Fibroblast of skin of abdomen (primary cell): Measurements from ENCODE around the gene GPR55. TPM values are rescaled to one million over a fixed set of nuclear protein-coding genes. Genes with fewer than 3 reads are reported as not detected.
"Not testable (repeated sequence)": the region's sequence is repeated elsewhere in the genome, so short reads cannot be mapped to it uniquely, and the experiment has no call there.

ENCODE experiments used
- DNase-seq: peaks from one replicate; pipeline ENCODE4 v3.0.0-alpha.2; 2013
- polyA plus RNA-seq, 2 experiments: library from polyadenylated mRNA; unstranded; fragments of 120-200 nt; gene quantifications; one replicate each; pipeline ENCODE4 v1.2.1, GENCODE V29; 2013; ENCODE audit not compliant: insufficient read length in 2 of 2

Gene GPR55
- not detected for polyA plus RNA-seq (2013, experiment 1 of 2; ENCODE audit: insufficient read length)
- not detected for polyA plus RNA-seq (2013, experiment 2 of 2; ENCODE audit: insufficient read length)

GRCh38 chr2:230924470-230925341, at the start of gene GPR55:
Gene GPR55 (minus strand): TSS chr2:230925242. CDS start chr2:230910962, 14,280 bp downstream.
- DNase-seq: no peak

- DNase-seq: peak; percentile 43
These were observed 49.3 kb upstream of the GPR55 start for GRCh38 chr2:230974096-230974913.

DNA sequence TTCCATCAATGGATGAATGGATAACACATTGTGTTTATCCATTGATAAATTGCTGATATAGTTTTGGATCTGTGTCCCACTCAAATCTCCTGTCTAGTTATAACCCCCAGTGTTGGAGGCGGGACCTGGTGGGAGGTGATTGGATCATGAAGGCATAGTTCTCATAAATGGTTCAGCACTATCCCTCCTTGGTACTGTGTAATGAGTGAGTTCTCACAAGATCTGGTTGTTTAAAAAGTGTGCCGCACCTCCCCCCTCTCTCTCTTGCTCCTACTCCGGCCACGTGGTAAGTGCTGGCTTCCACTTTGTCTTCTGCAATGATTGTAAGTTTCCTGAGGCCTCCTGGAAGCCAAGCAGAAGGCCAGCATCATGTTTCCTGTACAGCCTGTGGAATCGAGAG, 47.0 kb upstream of the GPR55 start:
- DNase-seq: no peak

DNA sequence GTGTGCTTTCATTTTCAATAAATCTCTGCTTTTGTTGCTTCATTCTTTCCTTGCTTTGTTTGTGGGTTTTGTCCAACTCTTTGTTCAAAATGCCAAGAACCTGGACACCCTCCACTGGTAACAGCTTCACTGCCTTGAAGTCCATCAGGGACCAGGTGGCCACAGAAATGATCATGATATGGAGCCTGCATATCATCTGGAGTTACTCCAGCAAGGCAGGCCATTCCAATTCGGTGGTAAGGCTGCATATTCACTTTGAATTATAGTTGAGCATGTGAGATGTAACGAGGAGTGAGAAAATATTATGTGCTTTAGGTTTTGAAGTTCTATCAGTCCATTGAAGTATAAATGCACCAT, 44.6 kb upstream of the GPR55 start:
- DNase-seq: no peak

DNA sequence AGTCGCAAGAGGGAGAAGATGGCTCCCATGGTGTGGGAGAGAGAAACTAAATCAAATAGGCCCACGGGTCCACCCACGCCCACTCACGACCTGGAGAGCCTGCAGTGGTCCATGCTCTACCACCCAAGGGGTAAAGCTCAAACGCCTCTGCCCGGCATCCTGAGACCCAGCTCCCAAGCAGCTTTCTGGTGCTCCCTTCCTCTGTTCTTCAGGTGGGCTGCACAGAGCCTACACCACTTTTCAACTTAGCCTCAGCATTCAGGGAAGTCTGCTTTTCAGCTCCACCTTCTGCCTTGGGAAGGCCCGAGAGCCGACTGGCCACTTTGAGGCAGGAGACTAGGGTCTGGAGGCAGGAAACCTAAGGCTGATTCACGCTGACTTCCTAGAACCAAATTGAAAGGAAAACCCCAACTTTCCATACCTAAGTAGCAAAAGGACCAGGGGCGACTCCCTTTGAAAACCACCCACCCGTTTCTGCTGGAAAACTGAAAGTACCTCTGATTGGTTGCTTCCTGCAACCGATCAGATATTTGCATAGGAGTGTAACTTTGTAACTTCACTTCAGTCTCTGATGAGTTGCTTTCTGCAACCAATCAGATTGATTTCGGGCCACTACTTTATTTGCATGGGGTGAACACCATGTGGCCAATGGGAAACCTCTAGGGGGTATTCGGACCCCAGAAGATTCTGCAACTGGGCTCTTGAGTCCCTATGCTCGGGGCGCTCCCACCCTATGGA, 44.0 kb upstream of the GPR55 start:
- DNase-seq: no peak

DNA sequence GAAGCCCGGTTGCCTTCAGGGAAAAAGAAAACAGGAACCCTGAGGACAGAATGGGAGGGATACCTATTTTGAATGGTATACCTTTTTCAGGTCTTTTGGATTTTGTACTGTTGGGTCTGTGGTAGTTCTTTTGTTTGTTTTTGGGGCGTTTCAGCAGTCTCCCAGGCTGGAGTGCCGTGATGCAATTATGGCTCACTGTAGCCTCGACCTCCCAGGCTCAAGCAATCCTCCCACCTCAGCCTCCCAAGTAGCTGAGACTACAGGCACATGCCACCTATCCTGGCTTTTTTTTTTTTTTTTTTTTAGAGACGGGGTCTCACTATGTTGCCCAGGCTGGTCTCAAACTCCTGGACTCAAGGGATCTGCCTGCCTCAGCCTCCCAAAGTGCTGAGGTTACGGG, 43.3 kb upstream of the GPR55 start:
- not testable (repeated sequence) for DNase-seq

DNA sequence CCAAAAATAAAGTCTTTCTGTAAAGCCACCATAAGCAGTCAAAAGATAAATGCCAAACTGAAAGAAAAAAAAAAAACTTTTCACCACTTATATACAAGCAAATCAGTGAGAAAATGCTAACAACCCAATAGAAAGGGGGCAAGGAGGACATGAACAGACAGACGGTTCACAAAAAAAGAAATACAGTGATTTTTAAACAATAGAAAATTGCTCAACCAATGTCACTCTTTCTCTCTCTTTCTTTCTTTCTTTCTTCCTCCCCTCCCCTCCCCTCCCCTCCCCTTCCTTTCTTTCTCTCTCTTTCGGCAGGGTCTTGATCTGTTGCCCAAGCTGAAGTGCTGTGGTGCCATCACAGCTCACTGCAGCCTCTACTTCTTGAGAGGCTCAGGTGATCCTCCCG, 42.1 kb upstream of the GPR55 start:
- DNase-seq: no peak

- no peak for DNase-seq
These were observed 39.2 kb upstream of the GPR55 start for GRCh38 chr2:230964136-230964730.

GRCh38 chr2:230961091-230961491, 36.0 kb upstream of the GPR55 start:
- peak; percentile 29 for DNase-seq

GRCh38 chr2:230960026-230960425, 35.0 kb upstream of the GPR55 start:
- DNase-seq: no peak

DNA sequence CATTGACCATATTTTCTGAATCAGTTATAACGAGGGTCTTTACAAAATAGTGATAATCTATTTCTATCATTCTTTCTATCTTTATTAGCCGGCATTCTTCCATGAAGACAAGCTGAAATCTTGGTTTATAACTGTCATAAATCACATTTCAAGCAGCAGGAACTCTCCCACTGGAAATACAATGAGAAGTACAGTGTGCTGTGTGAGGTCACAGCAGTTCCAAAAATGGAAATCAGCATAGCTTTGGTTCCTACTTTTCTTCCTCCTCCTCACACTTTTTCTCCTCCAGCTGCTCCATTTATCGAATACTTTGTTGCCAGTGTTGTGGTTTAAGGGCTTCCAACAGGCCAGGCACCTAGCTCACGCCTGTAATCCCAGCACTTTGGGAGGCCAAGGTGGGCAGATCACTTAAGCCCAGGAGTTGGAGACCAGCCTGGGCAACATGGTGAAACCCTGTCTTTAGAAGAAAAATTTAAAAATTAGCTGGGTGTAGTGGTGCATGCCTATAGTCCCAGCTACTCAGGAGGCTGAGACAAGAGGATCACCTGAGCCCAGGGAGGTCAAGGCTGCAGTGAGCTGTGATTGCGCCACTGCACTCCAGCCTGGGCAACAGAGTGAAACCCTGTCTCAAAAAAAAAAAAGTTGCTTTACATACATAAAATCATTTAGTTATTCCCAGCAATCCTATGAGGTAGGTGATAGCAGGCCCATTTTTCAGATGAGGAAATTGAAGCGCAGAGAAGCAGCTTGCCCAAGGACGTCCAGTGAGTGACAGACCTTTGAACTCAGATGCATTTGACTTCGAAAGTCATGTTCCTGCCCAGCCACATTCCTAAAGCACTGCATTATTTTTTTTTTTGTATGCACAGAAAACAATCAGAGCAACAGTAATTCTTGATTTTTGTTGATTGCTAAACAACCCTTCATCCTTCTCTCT, 34.0 kb upstream of the GPR55 start:
- no peak for DNase-seq

GRCh38 chr2:230957756-230958391, 32.8 kb upstream of the GPR55 start:
- DNase-seq: no peak

DNA sequence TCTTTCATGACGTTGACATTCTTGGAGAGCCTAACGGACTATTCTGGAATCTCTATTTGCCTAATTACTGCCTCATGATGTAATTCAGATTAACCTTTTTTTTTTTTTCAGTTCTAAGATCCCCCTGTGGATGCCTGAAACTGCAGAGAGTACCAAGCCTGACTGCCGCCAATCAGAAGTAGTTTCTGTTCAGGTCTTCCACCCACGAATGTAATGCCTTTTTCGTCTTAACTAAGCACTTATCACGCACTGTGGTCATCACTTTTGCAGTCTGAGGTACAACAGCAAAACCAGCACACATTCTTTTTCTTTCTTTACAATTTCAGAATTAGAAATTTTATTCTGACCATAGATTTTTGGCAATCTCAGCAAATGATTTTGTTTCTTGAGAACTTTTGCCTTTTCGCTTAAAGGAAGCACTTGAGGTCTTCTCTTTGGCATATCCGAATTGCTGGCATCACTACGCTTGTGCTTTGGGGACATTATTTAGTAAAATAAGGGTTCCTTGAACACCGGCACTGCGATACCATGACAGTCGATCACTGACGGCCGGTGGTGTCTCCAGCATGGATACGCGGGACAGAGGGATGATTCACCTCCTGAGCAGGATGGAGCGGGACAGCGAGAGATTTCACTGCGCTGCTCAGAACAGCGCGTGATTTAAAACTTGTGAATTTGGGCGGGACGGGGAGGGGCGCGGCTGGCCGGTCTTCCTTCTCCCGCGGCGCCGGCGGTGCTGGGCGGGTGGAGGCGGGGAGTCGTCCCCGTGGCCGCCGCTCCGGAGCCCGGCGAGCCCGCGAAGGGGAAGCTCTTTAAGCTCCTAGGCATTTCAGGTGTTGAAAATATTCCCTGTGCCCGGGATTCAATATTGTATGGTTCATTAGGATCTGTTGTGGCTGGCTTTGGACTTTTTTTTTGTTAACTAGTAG, 32.0 kb upstream of the GPR55 start:
- DNase-seq: peak; percentile 40

- DNase-seq: no peak
These were observed 30.2 kb upstream of the GPR55 start for GRCh38 chr2:230955163-230955737.

- DNase-seq: no peak
These were observed 29.7 kb upstream of the GPR55 start for GRCh38 chr2:230954746-230955145.

- no peak for DNase-seq
These were observed 28.8 kb upstream of the GPR55 start for GRCh38 chr2:230953845-230954244.

DNA sequence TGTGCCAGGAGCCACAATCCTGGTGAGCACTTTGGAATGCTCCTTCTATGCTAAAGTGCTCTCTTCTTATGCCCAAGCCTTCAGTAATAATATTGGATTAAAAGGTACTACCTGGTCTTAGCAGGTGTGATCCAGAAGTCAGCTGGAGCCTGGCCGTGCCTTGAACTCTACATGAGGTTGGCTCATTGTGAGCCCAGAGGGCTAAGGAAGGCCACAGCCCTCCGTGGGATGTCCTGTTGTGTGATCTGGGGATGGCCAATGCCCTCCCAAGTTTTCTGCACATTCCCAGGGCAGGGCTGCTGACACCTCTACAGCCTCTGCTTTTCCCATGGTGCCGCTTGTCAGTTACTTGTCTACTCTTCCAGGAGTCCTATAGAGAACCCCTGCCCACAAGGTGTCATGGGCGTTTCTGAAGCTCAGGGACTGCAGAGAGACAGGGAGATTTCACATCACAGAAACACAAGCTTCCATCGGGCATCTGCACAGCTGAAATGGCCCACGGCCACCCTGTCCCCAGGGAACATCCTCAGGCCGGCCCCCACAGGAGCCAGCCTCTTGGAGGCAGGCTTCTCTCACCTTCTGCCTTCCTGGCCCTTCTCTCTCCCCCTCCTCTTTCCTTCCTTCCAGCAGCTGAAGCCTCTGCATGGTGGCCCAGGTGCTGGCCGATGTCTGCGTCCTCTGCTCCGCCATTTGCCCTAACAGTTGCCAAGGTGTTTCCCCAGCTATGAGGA, 27.3 kb upstream of the GPR55 start:
- no peak for DNase-seq

DNA sequence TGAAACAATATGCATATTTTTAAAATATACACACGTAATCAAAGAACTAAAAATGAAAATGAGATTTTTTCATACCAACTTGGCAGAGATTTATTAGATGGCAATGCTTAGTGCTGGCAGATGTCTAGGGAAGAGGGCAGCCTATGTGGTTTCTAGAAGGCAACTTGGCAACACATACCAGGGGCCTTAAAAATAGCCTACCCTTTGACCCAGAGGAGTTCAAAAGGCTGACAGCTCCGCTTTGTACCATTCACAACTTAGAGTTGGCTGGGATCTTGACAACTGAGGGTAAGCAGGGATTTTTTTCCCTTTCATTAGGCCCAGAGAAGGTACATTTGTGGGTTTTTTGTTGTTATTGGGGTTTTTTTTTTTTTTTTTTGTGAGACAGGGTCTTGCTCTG, 26.4 kb upstream of the GPR55 start:
- DNase-seq: no peak
